T-helper 1 cell (primary cell): ENCODE results near the gene CARD11.
"Not testable (repeated sequence)": the region's sequence is repeated elsewhere in the genome, so short reads cannot be mapped to it uniquely, and the experiment has no call there.

ENCODE experiments used
- DNase-seq, 5 donors: peaks; one replicate each; pipeline ENCODE4 v3.0.0-alpha.2; 2012 to 2020

Gene CARD11

GRCh38 chr7:2959828-2960599, 83.7 kb downstream of the CARD11 start:
- DNase-seq: no peak

- no peak for DNase-seq
Measured at GRCh38 chr7:2959103-2959680, 84.5 kb downstream of the CARD11 start.

- DNase-seq: no peak
Measured at GRCh38 chr7:2958416-2959102, 85.1 kb downstream of the CARD11 start.

GRCh38 chr7:2957369-2957727, 86.3 kb downstream of the CARD11 start:
- not testable (repeated sequence) for DNase-seq

GRCh38 chr7:2956526-2957368, 86.9 kb downstream of the CARD11 start:
- DNase-seq: peak in 1 of 5 donors; percentile 79

- DNase-seq: no peak
Measured at GRCh38 chr7:2956076-2956475, 87.6 kb downstream of the CARD11 start.

- DNase-seq: no peak
Measured at GRCh38 chr7:2955269-2955668, 88.4 kb downstream of the CARD11 start.

GRCh38 chr7:2954433-2954853, 89.2 kb downstream of the CARD11 start:
- peak in 1 of 5 donors; percentile 76 for DNase-seq

GRCh38 chr7:2953588-2954407, 89.9 kb downstream of the CARD11 start:
- peak in 1 of 5 donors; percentile 45 for DNase-seq

- DNase-seq: no peak
Measured at GRCh38 chr7:2953099-2953498, 90.6 kb downstream of the CARD11 start.

- DNase-seq: no peak
Measured at GRCh38 chr7:2952316-2952715, 91.4 kb downstream of the CARD11 start.

- DNase-seq: no peak
Measured at GRCh38 chr7:2950578-2950977, 93.1 kb downstream of the CARD11 start.

- no peak for DNase-seq
Measured at GRCh38 chr7:2948749-2949148, 94.9 kb downstream of the CARD11 start.

- DNase-seq: no peak
Measured at GRCh38 chr7:2947058-2947780, 96.4 kb downstream of the CARD11 start.

GRCh38 chr7:2945171-2945570, 98.5 kb downstream of the CARD11 start:
- DNase-seq: no peak

- DNase-seq: no peak
Measured at GRCh38 chr7:2944739-2945138, 98.9 kb downstream of the CARD11 start.

GRCh38 chr7:2943851-2944601, 99.6 kb downstream of the CARD11 start:
- DNase-seq: no peak

- DNase-seq: no peak
Measured at GRCh38 chr7:2941216-2941859, 102.3 kb downstream of the CARD11 start.

- DNase-seq: no peak
Measured at GRCh38 chr7:2940466-2940865, 103.2 kb downstream of the CARD11 start.
